PC-9 (cell line): ENCODE data around the gene ZNF506. TPM values are rescaled to one million over a fixed set of nuclear protein-coding genes. Genes with fewer than 3 reads are reported as not detected.
"Not testable (repeated sequence)": the region's sequence is repeated elsewhere in the genome, so short reads cannot be mapped to it uniquely, and the experiment has no call there.

Experiments used
- BruUV-seq: library from RNA; stranded (reverse); fragments of 400-500 nt; replicated peaks from 2 replicates; lab custom pipeline; 2021; lab: Mats Ljungman, UMichigan
- CTCF ChIA-PET: fragments of 300-600 bp; sonication (Branson Sonifier 250); formaldehyde crosslinking; loops from one replicate; lab custom pipeline; 2022; ENCODE audit warnings: antibody characterized with exemption; lab: Charles Lee
- POLR2A ChIA-PET: fragments of 300-600 bp; sonication (Branson Sonifier 250); formaldehyde crosslinking; loops from one replicate; lab custom pipeline; 2022; ENCODE audit warnings: antibody characterized with exemption; ENCODE audit not compliant: unreplicated experiment; lab: Charles Lee
- DNase-seq, 2 experiments: peaks; one replicate each; pipeline versions ENCODE4 v3.0.0 to v3.0.0-alpha.2; 2015 to 2022; ENCODE audit warnings: mixed read lengths in 1 of 2
- H2AFZ ChIP-seq: fragments of 200-600 bp; sonication (generic); 2 replicates; pipeline ENCODE4 v1.8.1; 2017; ENCODE audit warnings: antibody characterized with exemption
- H3F3A ChIP-seq: fragments of 200-600 bp; sonication (generic); 2 replicates; pipeline ENCODE4 v1.8.1; 2017; ENCODE audit warnings: antibody characterized with exemption, mild to moderate bottlenecking, low read depth; ENCODE audit not compliant: insufficient read depth
- H3K27ac ChIP-seq: fragments of 200-600 bp; sonication (generic); 2 replicates; pipeline ENCODE4 v1.6.1; 2016; ENCODE audit warnings: mixed run types
- H3K27me3 ChIP-seq: fragments of 200-600 bp; sonication (generic); 2 replicates; pipeline ENCODE4 v1.6.1; 2016; ENCODE audit warnings: low read depth, mixed run types; ENCODE audit not compliant: insufficient read depth
- H3K36me3 ChIP-seq: fragments of 200-600 bp; sonication (generic); 2 replicates; pipeline ENCODE4 v1.6.1; 2016; ENCODE audit warnings: low read depth, mixed run types
- H3K4me1 ChIP-seq: fragments of 200-600 bp; sonication (generic); replicated peaks from 2 replicates; pipeline ENCODE4 v1.6.1; 2016; ENCODE audit warnings: mixed run types; ENCODE audit not compliant: insufficient read depth
- H3K4me2 ChIP-seq: fragments of 200-600 bp; sonication (generic); 2 replicates; pipeline ENCODE4 v1.6.1; 2017; ENCODE audit warnings: mixed run types
- H3K4me3 ChIP-seq: fragments of 200-600 bp; sonication (generic); 2 replicates; pipeline ENCODE4 v1.6.1; 2016; ENCODE audit warnings: mixed run types
- H3K79me2 ChIP-seq: fragments of 200-600 bp; sonication (generic); 2 replicates; pipeline ENCODE4 v1.6.1; 2017; ENCODE audit warnings: low read depth, mixed run types
- H3K9me2 ChIP-seq: fragments of 200-600 bp; sonication (generic); 2 replicates; pipeline ENCODE4 v1.8.1; 2017; ENCODE audit warnings: mild to moderate bottlenecking; ENCODE audit not compliant: insufficient read depth
- H3K9me3 ChIP-seq: fragments of 200-600 bp; sonication (generic); 2 replicates; pipeline ENCODE4 v1.8.1; 2016; ENCODE audit warnings: low read depth; ENCODE audit not compliant: insufficient read depth
- H4K20me1 ChIP-seq: fragments of 200-600 bp; sonication (generic); 2 replicates; pipeline ENCODE4 v1.8.1; 2017; ENCODE audit not compliant: insufficient read depth
- CTCF ChIP-seq: fragments of 200-600 bp; sonication (generic); conservative IDR thresholded peaks from 2 replicates; pipeline ENCODE4 v1.6.1; 2017; ENCODE audit warnings: mixed run types, antibody characterized with exemption, mild to moderate bottlenecking, moderate library complexity
- EZH2 ChIP-seq: fragments of 200-600 bp; sonication (generic); IDR thresholded peaks from 2 replicates; pipeline ENCODE4 v1.8.0; 2017; ENCODE audit warnings: antibody characterized with exemption, low read depth
- intact Hi-C: fragments of 100-400 bp; cut with micrococcal nuclease; formaldehyde crosslinking; loops from one replicate; pipeline ENCODE4 v1.10.0; 2022; ENCODE audit not compliant: unreplicated experiment
- total RNA-seq: library from RNA; stranded (reverse); gene quantifications from 2 replicates; pipeline ENCODE4 v1.2.3, GENCODE V29; 2021

The ZNF506 gene
- total RNA-seq, 1 experiment from 2014 or later: 12.6 TPM

GRCh38 chr19:19745496-19746285 lies 75.9 kb downstream of the ZNF506 start:
- Histone ChIP-seq H3K27ac (no peak overlapping the region), H3K4me3 (no peak overlapping the region), H3K4me1 (no peaks in the 10 kb centered on the region), H3K79me2 (no peaks in the 10 kb centered on the region), H3K36me3 (no peaks in the 10 kb centered on the region), H2AFZ (no peak overlapping the region), H3K4me2 (no peak overlapping the region), H3F3A (no peaks in the 10 kb centered on the region), H4K20me1 (no peaks in the 10 kb centered on the region), H3K9me2 (no peaks in the 10 kb centered on the region), H3K9me3 (no peaks in the 10 kb centered on the region), H3K27me3 (peaks cover 50% of the 10 kb centered on the region)
- TF ChIP-seq EZH2 (no peak), CTCF (no peak)
- ChIA-PET CTCF (no interaction called here), POLR2A (no interaction called here)
- DNase-seq: no peak
- BruUV-seq: no TSS peak
- intact Hi-C loops: no loop called here

- H3K4me1 ChIP-seq: no peaks in the 10 kb centered on the region
- no peaks in the 10 kb centered on the region for H4K20me1 ChIP-seq
- H3K27me3 ChIP-seq: peaks cover 42% of the 10 kb centered on the region
- no peak overlapping the region for H2AFZ ChIP-seq
- no peak overlapping the region for H3K27ac ChIP-seq
- ChIA-PET CTCF (no interaction called here), POLR2A (no interaction called here)
- H3K9me3 ChIP-seq: no peaks in the 10 kb centered on the region
- H3K4me2 ChIP-seq: no peak overlapping the region
- H3K36me3 ChIP-seq: no peaks in the 10 kb centered on the region
- intact Hi-C loops: no loop called here
- no peak for TF ChIP-seq EZH2
- no peak for TF ChIP-seq CTCF
- H3K9me2 ChIP-seq: no peaks in the 10 kb centered on the region
- no peak for DNase-seq
- no TSS peak for BruUV-seq
- no peaks in the 10 kb centered on the region for H3K79me2 ChIP-seq
- H3F3A ChIP-seq: no peaks in the 10 kb centered on the region
- H3K4me3 ChIP-seq: no peak overlapping the region
These were observed 76.9 kb downstream of the ZNF506 start for GRCh38 chr19:19744641-19745040.

- CTCF ChIA-PET, BruUV-seq, H4K20me1 ChIP-seq, H3K36me3 ChIP-seq, H2AFZ ChIP-seq, H3K4me1 ChIP-seq, H3K27ac ChIP-seq, POLR2A ChIA-PET, H3K4me2 ChIP-seq, H3K9me2 ChIP-seq, H3K79me2 ChIP-seq, H3K4me3 ChIP-seq, intact Hi-C loops, H3F3A ChIP-seq, H3K9me3 ChIP-seq, DNase-seq: not testable (repeated sequence)
- H3K27me3 ChIP-seq: peaks cover 35% of the 10 kb centered on the region
These were observed 77.6 kb downstream of the ZNF506 start for GRCh38 chr19:19743921-19744320.
